HG02763 (cell line): Measurements from ENCODE around the gene PALLD.
"Not testable (repeated sequence)": the region's sequence is repeated elsewhere in the genome, so short reads cannot be mapped to it uniquely, and the experiment has no call there.

ENCODE experiments used
- ATAC-seq: cut with Tn5 transposase; IDR thresholded peaks from one replicate; pipeline ENCODE4 v1.9.1; 2021; ENCODE audit warnings: mild to moderate bottlenecking, moderate library complexity; ENCODE audit not compliant: unreplicated experiment

PALLD gene

GRCh38 chr4:168496834-168497233, at the start of gene PALLD:
Gene PALLD (plus strand): TSS chr4:168497052.
- no peak for ATAC-seq

GRCh38 chr4:168449063-168449462, 47.8 kb upstream of the PALLD start:
- not testable (repeated sequence) for ATAC-seq

- no peak for ATAC-seq
Observed at GRCh38 chr4:168449719-168450452, 47.0 kb upstream of the PALLD start.

GRCh38 chr4:168451331-168451730, 45.5 kb upstream of the PALLD start:
- ATAC-seq, result peak; percentile 16

GRCh38 chr4:168451744-168452390, 45.0 kb upstream of the PALLD start:
- ATAC-seq, result peak; percentile 73

GRCh38 chr4:168453146-168453545, 43.7 kb upstream of the PALLD start:
- ATAC-seq, result no peak

GRCh38 chr4:168458256-168458655, 38.6 kb upstream of the PALLD start:
- ATAC-seq, result not testable (repeated sequence)

GRCh38 chr4:168461821-168462220, 35.0 kb upstream of the PALLD start:
- no peak for ATAC-seq

GRCh38 chr4:168472920-168473319, 23.9 kb upstream of the PALLD start:
- ATAC-seq, result no peak

GRCh38 chr4:168474660-168475320, 22.1 kb upstream of the PALLD start:
- no peak for ATAC-seq

GRCh38 chr4:168475745-168476144, 21.1 kb upstream of the PALLD start:
- ATAC-seq, result no peak

- ATAC-seq, result no peak
Observed at GRCh38 chr4:168478868-168479267, 18.0 kb upstream of the PALLD start.

- ATAC-seq, result no peak
Observed at GRCh38 chr4:168480931-168481611, 15.8 kb upstream of the PALLD start.

GRCh38 chr4:168483811-168484210, 13.0 kb upstream of the PALLD start:
- no peak for ATAC-seq

GRCh38 chr4:168484626-168485025, 12.2 kb upstream of the PALLD start:
- no peak for ATAC-seq

GRCh38 chr4:168485156-168485910, 11.5 kb upstream of the PALLD start:
- no peak for ATAC-seq

- no peak for ATAC-seq
Observed at GRCh38 chr4:168486912-168487281, 10.0 kb upstream of the PALLD start.

- ATAC-seq, result no peak
Observed at GRCh38 chr4:168487282-168488035, 9.4 kb upstream of the PALLD start.

- ATAC-seq, result no peak
Observed at GRCh38 chr4:168488869-168489274, 8.0 kb upstream of the PALLD start.

GRCh38 chr4:168489616-168490015, 7.2 kb upstream of the PALLD start:
- ATAC-seq, result no peak
